NCI-H1092 treated with DMSO at 0.1 percent for 48 hours (cell line): ENCODE data around the gene RITA1.
A peak's percentile ranks its signal among the peaks of the same experiment; 100 is the strongest.

Experiments
- DNase-seq: peaks from one replicate; lab custom pipeline; 2025; lab: John Stamatoyannopoulos, UW

The RITA1 gene

DNA sequence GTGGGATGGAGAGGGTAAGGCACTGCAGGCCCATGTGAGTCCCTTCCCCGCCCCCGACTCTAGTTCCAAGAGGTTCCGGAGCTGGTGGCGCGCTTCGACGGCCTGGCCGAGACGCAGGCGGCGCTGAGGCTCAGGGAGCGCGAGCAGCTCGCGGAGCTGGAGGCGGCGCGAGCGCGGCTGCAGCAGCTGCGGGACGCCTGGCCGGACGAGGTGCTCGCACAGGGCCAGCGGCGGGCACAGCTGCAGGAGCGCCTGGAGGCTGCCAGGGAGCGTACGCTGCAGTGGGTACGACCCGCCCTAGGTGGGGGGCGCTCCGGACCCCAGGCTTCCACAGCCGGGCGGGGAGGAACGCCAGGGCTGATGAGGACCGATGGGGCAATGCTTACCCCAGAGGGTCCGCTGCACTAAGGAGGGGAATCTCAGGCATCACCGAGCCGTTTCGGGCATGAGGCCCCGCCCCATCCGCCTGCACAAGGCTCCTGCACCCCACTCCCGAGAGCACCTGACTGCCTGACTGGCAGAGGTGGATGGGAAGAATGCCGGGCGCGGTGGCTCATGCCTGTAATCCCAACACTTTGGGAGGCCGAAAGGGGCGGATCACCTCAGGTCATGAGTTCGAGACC is 31.1 kb upstream of the RITA1 start:
- DNase-seq = peak; percentile 23

DNA sequence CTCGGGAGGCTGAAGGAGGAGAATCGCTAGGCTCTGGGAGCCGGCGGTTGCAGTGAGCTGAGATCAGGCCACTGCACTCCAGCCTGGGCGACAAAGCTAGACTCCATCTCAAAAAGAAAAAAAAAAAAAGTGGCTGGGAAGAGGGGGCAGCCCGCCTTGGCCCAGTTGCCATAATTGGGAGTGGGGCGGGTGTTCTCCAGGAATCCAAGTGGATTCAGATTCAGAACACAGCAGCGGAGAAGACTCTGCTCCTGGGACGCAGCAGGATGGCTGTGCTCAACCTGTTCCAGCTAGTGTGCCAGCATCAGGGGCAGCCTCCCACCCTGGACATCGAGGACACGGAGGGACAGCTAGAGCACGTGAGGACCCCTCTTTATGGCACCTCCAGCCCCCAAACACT is 30.5 kb upstream of the RITA1 start:
- no peak for DNase-seq

DNA sequence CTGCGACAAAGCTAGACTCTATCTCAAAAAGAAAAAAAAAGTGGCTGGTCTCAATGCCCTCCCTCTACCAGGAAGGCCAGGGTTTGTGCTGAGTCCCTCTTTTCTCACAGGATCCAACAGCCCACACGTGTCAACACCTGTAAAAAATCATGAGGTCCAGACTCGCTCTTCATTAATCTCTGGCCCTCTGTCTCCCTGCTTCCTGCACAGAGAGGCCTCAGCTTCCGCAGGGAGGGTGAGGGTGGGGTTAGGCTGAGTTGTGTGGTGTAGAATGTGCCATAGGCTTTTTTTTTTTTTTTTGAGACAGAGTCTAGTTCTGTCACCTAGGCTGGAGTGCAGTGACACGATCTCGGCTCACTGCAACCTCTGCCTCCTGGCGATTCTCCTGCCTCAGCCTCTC is 29.9 kb upstream of the RITA1 start:
- no peak for DNase-seq

GRCh38 chr12:113157218-113157859 is 28.2 kb upstream of the RITA1 start:
- DNase-seq = no peak

DNA sequence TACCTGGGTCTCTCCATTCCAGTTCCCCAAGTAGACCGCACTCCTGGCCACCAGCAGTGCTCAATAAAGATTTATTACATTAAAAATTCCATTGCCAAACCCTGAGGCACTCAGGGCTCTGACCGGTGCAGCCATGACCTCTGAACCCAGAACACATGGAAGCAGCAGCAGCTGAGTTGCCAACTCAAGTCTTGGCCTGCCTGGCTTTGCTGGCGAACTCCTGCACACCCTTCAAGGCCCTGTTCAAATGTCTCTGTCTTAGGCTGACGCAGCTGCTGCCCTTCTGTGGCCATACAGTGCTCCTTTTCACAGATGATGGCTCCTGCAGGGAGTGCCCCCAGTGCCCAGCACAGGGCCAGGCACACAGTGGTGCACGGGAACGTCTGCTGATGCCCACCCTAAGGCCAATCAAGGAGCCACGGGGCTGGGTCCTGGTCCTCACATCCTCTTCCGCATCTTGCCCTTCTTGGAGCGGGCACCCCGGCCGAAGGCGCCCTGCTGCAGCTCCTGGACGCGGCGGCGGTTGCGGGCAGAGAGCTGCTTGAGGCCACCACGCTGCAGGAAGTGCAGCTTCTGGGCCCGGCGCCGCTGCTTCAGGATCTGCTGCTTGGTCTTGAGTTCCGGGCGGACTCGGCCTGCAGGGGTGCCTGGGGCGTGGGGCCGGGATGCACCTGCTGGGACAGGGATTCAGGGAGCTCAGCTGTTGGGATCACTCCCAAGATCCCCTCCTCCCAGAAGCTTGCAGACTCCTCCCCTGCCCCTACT is 26.9 kb upstream of the RITA1 start:
- no peak for DNase-seq

DNA sequence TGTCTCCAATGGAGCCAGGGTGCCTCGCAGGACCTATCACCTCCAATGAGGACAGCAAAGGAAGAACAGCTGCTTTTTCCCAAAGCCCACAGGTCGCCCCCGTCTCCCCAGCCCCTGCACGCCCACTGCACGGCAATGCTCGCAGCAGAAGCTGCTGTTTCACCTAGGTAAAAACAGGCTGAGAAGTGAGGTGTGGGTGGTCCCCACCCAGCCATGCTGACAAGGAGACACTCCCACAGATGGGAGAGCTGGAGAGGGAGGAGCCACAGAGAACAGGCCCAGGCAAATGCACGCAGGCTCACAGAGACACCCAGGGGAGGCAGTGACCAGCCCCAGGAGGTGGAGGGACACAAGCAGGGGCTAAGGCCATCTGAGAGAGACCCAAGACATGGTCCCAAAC is 25.6 kb upstream of the RITA1 start:
- no peak for DNase-seq

DNA sequence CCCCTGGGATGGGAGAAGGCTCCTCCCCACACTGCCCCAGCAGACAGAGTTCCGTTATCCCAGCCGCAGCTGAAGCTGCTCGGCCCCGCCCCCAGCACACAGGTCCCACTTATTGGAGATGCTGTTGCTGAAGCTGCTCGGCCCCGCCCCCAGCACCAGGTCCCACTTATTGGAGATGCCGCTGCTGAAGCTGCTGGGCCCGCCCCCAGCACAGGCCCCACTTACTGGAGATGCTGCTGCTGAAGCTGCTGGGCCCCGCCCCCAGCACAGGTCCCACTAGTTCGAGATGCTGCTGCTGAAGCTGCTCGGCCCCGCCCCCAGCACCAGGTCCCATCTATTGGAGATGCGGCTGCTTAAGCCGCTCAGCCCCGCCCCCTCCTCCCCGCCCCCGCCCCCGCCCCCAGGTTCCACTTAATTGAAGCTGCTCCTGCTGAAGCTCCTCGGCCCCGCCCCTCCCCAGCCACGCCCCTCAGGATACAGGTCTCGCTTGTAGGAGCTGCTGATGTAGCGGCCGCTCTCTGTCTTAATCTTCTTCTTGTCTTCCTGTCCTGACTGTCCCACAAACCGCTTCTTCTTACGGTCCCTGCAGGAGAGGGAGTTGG is 24.0 kb upstream of the RITA1 start:
- DNase-seq = no peak

GRCh38 chr12:113162102-113163029 is 23.2 kb upstream of the RITA1 start:
- no peak for DNase-seq

GRCh38 chr12:113163030-113163360 is 22.5 kb upstream of the RITA1 start:
- DNase-seq = no peak

GRCh38 chr12:113164014-113164413 is 21.5 kb upstream of the RITA1 start:
- no peak for DNase-seq

DNA sequence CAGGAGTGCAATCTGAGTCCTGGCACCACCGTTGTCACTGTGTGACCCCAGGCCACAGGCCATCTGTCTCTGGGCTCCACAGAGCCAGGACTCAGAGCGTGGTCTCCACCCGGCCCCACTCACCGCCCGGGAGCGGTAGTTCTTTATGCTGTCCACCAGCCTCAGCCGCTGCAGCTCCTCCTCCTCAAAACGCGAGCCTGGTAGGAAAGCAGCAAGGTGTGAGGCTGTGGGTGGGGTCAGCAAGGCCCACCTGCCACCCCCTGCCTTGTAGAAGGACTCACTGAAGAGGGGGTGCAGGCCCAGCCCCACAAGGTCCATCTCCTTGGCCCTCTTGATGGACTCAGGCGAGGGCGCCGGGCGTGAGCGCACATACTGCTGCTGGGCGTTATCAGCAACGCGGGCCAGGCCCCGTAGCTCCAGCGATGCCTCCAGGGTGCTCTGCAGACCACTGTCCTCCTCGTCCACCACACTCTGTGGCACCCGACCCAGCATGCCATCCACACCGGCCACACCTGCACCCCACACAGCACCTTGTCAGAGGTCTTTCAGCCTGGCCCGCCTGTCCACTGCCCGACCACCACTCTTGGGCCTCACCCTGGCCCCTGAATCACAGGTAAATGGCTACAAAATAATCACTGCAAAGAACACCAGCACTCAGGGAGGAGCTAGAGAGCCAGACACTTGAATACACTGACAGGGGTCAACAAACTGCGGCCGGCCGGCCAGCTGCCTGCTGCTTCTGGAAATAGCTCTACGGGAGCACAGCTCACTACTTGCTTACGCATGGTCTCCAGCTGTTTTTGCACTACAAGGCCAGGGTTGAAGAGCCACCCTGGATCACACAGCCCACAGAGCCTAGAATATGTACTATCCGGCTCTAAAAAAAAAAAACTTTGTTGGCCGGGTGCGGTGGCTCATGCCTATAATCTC is 19.7 kb upstream of the RITA1 start:
- DNase-seq = no peak

GRCh38 chr12:113167868-113168267 is 17.7 kb upstream of the RITA1 start:
- no peak for DNase-seq

GRCh38 chr12:113169697-113170096 is 15.8 kb upstream of the RITA1 start:
- no peak for DNase-seq

DNA sequence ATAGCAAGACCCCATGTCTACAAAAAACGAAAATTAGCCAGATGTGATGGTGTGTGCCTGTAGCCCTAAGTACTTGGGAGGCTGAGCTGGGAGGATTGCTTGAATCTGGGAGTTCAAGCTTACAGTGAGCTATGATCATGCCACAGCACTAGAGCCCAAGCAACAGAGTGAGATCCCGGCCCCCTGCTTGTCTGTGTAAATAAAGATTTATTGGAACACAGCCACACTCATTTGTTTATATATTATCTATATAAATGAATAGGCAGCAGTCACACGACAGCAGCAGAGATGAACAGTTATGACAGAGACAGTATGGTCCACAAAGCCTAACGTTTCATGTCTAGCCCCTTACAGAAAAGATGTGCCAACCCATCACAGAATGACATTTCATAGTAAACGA is 15.1 kb upstream of the RITA1 start:
- no peak for DNase-seq

DNA sequence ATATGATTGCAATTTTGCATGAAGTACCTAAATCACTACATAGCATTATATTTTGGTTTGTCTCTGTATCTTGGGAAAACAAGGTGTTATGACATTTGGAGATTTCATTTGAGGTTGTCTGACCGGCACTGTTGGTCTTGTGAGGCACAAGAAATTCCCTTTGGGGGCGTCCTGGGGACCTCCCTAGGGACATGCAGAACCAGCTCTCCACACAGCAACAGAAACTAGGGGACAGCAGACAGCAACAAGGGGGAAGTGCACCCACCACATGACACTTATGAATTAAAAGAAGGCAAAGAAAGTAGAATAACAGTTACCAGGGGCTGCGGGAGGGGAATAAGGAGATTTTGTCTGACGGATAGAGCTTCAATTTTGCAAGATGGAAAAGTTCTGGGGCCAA is 14.6 kb upstream of the RITA1 start:
- no peak for DNase-seq

DNA sequence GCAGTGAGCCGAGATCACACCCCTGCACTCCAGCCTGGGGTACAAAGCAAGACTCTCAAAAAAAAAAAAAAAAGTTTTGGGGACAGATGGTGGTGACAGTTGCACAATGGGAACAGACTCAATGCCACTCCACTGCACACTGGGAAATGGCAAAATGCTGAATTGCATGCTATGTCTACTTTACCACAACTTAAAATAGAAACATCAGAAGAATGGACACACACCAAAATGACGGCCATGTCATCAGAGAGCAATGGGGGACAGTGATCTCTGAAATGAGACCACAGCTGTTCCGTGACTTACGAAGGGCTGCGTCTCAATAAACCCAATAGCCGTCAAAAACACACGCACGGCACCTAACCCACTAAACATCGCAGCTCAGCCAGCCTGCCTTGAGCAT is 14.0 kb upstream of the RITA1 start:
- DNase-seq = no peak

DNA sequence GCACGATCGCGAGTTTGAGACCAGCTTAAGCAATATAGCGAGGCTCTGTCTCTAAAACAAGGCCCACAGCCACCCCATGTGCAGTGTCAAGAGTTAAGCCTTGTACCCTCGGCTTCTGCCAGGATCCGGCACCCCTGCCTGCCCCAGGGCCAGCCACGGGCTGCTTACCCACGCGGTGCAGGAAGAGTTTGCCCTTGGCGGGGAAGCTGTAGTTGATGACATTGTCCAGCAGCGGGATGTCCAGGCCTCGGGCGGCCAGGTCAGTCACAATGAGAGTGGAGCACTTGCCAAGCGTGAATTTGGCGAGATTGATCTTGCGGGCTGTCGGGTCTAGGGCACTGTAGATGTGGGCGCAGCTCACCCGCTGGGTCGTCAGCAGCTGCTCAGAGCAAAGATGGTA is 13.3 kb upstream of the RITA1 start:
- no peak for DNase-seq

- no peak for DNase-seq
These were observed 12.3 kb upstream of the RITA1 start for GRCh38 chr12:113173081-113173698.

DNA sequence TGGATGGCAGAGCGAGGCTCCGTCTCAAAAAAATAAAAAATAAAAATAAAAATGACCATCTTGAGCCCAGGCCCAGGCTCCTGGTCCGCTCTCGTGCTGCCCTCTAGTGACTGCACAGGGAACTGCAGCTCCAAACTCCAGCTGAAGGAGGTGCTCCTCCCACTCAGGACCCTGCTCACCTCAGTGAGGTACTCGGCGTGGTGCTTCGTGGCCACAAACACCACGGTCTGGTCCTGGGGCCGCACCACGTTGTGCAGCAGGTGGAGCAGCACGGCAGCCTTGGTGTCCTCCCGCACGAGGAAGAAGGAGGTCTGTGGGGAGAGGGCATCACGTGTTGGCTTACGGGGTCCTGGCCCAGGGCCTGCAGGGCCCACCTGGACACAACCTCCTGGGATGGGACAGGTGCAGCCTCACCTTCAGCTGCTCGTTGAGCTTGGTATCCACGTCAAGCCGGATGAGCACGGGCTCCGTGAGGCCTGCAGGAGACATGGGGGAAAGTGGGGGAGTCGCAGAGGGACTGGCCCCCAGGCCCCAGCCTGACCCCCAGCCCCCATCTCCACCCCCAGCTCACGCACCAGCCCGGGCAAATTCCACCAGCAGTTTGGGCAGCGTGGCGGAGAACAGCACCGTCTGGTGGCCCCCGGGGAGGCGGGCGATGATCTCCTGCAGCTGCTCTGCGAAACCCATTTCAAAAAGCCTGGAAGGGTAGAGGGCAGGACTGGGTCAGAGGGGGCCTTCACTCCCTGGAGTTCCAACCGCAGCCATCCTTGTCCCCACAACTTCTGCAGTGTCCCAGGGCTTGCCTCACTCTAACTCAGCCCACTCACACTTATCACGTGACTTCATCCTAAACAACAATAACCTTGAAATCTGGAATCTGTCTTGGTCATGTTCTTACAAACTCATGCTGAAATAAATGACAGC is 10.8 kb upstream of the RITA1 start:
- no peak for DNase-seq
